Measurements from ENCODE around the gene CBX4. TPM values are rescaled to one million over a fixed set of nuclear protein-coding genes. Genes with fewer than 3 reads are reported as not detected.

CBX4 gene
- total and polyA plus RNA-seq, 2 experiments from 2014 or later = 1.4 to 4.6 TPM

- Mint-ChIP-seq H3K27me3 (ENCODE audit: insufficient read depth, low read depth, poor library complexity) (peaks cover 83% of the 10 kb centered on the region), H3K9me3 (peaks cover 6% of the 10 kb centered on the region; the same call in 2 of the 3 replicates), H3K4me3 (no peak overlapping the region), H3K27ac (no peak overlapping the region), H3K36me3 (ENCODE audit: low read depth) (peaks cover 4% of the 10 kb centered on the region; the same call in 1 of the 3 replicates), H3K4me1 (peaks cover 11% of the 10 kb centered on the region)
- Histone ChIP-seq H3K79me2 (replicated peaks; ENCODE audit: insufficient read depth) (no peaks in the 10 kb centered on the region), H3K4me2 (no peak overlapping the region), H3F3A (replicated peaks; ENCODE audit: low read depth) (peaks cover 8% of the 10 kb centered on the region; the same call in 1 of the 2 replicates), H3K27me3 (ENCODE audit: insufficient read depth) (peaks cover 98% of the 10 kb centered on the region), H2AFZ (no peak overlapping the region), H3K4me1 (ENCODE audit: insufficient read depth) (peaks cover 5% of the 10 kb centered on the region; the same call in 1 of the 2 replicates), H3K9me2 (ENCODE audit: insufficient read depth) (no peaks in the 10 kb centered on the region), H3K27ac (ENCODE audit: low read depth) (no peak overlapping the region), H3K4me3 (no peak overlapping the region), H3K36me3 (ENCODE audit: insufficient read depth) (no peaks in the 10 kb centered on the region), H4K20me1 (replicated peaks; ENCODE audit: insufficient read depth) (peaks cover 6% of the 10 kb centered on the region; the same call in 1 of the 2 replicates)
- DNase-seq (ENCODE audit: low spot score) (no peak), ATAC-seq (no peak)
- TF ChIP-seq ETS1 (IDR thresholded peaks at IDR 0.05) = no peak
- no peak for TF ChIP-seq CTCF (conservative IDR thresholded peaks at IDR 0.05; ENCODE audit: low read depth in 2 of 2)
- no peak for TF ChIP-seq EZH2phosphoT487 (IDR thresholded peaks at IDR 0.05; ENCODE audit: unreplicated experiment)
- peak; percentile 15 for TF ChIP-seq EZH2 (IDR thresholded peaks at IDR 0.05; ENCODE audit: low read depth, unreplicated experiment)
- no peak for TF ChIP-seq JUNB (IDR thresholded peaks at IDR 0.05; ENCODE audit: unreplicated experiment)
- no peak for TF ChIP-seq REST (IDR thresholded peaks at IDR 0.05; ENCODE audit: unreplicated experiment)
- no peak for TF ChIP-seq CREB1 (CRISPR knock-in tag; IDR thresholded peaks at IDR 0.05; ENCODE audit: low read depth)
These were observed 21.0 kb downstream of the CBX4 start for GRCh38 chr17:79818026-79818758.

All from GM23338 (cell line).